Activated T-cell treated with anti-CD3 and anti-CD28 coated beads for 24 hours (primary cell): ENCODE measurements around the gene RORB.

Experiments used
- DNase-seq: peaks from one replicate; pipeline ENCODE4 v3.0.0-alpha.2; 2020; ENCODE audit warnings: low read depth

RORB gene

DNA sequence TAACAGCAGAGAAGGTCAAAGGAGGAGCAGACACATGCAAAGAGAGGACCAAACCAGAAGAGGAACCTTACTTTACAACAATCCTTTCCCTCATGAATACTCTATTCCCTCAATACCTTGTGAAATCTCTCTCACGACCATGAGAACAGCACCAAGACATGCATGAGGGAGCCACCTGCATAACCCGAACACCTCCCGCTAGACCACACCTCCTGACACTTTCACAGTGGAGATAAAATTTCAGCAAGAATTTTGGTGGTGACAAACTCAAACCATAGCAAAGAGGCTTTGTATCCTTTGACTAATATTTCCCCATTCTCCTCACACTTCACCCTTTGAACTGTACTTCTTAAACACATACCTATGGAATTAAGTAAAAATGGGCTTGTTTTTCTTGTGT lies 101.7 kb downstream of the RORB start:
- no peak for DNase-seq

DNA sequence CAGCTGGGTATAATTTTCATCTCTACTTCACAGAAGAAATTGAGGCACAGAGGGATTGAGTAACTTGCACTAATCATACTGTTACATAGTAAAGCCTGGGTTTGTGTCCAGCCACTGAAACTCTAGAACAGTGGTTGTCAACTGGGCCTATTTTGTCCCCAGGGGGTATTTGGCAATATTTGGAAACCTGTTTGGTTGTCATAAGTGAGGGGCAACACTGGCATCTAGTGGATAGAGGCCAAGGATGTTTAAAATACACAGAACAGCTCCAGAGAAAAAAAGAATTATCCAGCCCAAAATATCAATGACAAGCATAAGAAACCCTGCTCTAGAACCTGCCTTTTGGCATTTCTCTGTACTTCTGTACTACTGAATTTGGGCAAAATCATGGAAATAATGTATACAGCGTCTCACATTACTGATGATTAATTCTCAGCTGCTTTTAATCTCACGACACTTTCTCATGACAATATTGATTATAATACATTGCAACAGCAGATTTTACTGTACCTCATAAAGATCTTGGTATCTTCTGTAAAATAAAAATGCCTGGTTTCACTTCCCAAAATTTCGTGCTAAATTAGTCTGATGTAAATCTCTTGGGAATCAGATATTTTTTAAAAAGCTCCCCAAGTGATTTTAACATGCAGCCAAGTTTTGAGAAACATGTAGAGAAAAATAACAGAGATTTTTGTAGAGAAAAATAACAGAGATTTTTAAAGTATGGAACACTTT lies 112.7 kb downstream of the RORB start:
- no peak for DNase-seq

DNA sequence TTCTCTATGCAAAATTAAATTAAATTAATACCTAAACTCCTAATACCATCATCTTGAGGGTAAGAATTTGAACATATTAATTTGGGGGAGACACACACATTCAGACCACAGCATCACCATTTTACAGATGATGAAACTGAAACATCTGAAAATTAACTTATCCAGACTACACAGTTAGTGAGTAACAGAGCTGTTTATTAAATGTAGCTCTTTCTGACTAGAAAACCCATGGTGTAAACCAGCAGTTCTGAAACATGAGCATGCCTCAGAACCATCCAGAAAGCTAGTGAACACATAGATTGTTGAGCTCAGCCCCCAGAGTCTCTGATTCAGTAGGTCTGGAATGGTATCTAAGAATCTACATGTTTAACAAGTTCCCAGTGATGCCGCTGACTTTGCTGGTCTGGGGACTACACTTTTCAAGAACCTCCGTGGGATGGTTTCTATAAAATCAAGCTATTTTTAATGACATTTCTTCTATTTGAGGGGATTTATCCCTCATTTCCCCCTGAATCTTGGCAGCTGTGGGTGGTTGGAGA lies 113.5 kb downstream of the RORB start:
- no peak for DNase-seq

DNA sequence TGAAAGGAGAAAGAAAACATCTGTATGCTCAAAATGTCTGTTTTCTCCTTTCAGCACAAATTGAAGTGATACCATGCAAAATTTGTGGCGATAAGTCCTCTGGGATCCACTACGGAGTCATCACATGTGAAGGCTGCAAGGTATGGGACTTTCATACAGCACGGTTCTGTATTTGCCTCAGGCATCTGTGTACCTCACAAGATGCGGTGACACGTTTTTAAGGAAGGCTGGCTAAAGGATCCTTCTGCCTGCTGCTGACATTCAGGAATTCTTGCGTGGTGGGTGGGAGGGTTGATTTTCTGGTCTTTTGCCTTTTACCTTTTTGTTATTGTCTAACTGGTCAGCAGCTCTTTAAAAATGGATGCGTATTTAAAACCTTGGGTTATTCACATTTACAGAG lies 133.1 kb downstream of the RORB start:
- no peak for DNase-seq

DNA sequence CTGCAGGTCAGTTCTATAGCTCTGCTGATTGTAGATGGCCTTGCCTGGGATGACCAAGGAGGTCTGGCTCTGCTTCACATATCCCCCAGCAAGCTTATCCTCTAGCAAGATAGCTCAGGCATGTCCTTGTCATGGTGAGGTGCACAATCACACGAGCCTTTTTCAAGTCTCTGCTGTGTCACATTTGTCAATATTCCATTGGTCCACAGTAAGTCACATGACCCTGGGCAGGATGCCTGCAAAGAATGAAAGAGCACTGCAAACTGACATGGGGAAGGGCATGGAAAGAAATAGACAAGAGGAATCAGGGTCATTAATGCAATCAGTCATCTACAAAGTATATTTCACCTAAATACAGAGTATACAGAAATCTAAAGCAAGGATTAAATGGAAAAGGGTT lies 142.0 kb downstream of the RORB start:
- DNase-seq, result no peak

DNA sequence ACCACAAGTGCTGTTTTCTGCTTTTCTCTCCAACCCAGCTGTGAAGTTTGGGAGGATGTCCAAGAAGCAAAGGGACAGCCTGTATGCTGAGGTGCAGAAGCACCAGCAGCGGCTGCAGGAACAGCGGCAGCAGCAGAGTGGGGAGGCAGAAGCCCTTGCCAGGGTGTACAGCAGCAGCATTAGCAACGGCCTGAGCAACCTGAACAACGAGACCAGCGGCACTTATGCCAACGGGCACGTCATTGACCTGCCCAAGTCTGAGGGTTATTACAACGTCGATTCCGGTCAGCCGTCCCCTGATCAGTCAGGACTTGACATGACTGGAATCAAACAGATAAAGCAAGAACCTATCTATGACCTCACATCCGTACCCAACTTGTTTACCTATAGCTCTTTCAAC lies 145.2 kb downstream of the RORB start:
- DNase-seq, result no peak

DNA sequence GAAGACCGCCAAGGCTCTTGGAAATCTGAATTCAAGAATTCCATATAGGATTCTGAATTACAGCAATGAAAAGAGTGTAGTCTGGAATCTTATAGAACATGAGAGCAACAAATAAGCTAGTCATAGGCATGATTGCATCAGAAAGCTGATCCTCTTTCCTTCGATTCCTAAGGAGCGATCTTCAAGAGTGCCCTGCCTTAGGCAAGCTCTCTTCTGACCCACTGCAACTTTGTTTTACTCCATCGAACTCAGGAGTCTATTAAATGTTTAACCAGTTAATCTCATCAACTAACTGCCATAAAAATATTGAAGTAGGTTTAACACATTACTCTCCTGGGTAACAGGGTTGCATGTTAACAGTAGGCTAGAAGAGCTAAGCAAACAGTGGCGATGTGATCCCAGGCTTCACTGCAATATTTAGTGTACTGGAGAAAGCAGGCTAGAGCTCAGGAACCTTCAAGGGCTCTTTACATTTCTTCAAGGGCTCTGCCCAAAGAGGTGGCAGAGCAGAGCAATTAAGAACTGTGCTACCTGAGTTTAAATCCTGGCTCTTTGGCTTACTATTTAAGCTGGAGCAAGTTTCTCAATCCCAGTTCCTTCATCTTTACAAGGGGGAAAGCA lies 146.3 kb downstream of the RORB start:
- DNase-seq, result no peak

DNA sequence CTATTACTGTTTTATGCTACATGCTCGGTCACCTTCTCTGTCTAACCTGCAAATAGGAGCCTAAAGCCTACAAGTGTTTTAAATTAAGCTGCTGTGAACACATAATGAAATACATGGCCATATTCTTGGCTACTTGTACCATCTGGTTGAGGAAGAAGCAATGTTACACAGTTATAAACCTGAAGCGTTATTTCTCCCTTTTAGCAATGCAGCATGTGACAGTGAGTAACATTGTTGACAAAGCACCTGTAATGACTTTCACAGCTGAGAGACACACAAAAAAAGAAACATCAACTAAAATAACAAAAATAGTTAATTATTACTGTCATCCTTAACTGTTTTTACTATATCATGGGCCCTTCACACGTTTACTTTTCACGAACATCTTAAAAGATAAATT lies 146.9 kb downstream of the RORB start:
- DNase-seq, result no peak

DNA sequence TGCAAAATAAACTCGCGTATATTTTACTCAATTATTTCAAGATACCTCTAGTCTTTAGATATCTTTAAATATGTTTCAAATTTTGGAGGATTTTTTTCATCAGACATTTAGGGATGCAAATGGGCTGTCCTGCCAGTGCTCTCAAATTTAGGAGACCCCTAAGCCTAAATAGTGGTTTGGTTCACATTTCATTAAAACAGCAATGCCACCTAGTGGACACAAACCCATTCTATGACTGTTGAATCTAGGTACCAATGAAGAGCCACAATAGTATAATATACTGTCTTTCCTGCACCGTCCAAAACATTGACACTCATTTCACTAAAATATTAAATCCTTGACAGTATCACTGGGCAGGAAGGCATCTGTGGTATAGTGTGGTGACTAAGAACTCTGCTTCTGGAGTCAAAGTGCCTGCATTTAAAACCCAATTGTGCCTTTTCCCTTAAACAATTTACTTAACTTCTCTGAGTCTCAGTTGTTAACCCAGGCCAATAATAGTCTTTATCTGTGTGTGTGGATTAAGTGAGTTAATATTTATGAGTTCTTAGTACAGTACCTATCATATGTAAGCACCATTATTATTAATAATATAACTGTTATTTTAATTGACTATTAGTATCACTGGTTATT lies 148.0 kb downstream of the RORB start:
- DNase-seq, result no peak

DNA sequence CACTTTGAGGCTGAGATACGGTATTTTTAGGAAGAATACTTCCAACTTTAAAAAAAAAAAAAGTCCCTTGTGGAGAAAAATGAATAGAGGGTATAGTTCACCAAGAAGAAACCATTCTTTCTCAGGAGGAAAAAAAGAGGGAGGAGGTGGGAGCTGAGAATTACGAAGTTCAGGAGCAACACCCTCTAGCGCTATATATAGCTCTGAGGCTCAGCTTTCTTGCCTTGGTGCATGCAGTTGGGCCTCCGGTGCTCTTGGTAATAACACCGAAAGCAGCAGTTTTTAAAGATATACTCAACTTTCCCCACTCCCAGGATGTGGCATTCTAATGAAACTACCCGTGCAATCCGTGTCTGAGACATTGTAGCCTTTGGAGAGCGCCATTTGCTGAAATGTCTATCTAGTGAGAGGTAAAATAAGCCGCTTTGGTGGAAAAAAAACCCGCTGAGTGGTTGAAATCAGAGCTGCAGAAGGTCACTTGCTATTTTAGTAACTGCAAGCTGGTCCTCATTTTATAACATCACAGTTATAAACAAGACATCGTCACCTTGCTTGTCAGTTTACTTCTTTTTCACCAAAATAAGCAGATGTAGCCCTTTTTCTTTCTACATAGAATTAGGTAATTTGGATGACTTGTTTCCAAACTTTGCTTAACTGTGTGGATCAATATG lies 156.4 kb downstream of the RORB start:
- DNase-seq, result no peak

DNA sequence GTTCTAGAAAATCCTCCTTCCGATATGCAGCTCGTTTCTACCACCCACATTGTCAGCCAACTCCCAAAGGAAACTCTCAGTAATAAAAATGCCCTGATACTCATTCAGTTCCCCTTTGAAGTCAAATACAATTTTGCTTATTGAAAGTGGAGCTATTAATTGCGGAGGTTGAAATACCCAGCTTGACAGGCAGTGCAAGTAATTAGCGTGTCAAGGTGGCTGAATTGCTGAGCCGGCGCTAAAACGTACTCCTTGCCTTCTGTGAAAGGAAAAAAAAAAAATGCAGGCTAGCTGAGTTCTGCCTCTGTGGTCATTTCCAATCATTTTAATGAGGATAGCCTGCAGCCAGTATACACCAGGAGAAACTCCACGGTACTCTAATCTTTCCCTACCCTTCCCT lies 165.5 kb downstream of the RORB start:
- DNase-seq, result no peak

DNA sequence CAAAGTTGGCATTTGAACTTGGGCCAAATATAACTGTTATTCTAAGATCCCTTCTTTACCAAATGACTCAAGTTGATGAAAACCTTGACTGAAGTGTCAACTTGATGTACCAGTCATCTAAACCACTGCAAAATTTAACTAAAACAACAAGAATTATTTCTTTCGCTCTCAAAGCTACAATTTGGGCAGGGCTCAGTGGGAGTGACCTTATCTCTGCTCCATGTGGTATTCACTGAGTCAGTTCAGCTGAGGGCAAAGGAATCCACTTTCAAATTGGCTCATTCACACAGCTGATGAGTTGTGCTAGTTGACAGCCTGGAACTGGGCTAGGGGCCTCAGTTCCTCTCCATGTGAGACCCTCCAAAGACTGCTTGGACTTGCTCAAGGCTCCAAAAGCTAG lies 166.3 kb downstream of the RORB start:
- no peak for DNase-seq

DNA sequence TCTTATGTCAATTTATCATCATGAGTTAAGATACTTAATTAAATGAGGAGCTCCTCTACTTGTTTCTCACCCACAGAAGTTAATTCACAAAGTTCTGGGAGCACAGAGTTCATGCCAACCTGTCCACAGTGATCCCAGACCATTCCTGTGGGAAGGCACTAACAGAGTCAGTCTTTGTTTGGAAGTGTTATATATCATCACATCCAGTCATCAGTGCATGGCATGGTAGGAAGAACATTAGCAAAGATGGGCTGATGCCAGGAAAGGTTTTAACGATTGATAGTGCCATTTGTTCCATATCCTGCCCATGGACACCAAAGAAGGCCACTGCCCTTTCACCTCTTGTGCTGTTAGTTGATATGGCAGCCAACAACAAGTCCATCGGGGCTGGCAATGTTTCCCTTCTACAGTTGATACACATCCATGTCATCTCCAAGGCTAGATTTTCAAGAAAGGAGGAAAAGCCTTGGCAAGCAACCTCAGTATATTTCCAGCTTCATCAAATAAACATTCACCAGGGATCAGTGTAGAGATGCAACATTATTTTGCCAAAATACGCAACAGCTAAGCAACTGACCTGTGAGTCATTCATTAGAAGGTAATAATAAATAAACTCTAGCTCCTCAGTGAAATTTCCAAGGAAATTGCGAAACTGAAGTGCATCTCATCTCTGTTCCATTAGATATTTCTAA lies 169.6 kb downstream of the RORB start:
- DNase-seq, result no peak

DNA sequence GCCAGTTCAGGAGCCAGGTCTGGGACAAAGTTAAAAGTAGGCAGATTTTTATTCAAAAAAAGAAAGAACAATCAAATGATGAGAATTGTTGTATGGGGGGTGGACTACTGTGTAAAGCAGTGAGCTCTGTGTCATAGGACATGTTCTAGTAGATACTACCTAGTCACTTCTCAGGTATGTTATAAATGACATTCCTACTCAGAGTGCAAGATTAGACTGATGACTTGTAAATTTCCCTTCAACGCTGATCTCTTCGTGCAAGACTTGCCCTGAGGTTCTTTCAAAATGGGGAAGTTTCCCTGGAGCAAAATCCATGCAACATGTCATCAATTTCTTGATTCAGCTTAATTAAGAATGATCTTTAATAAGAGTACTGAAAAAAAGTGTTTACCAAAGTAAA lies 175.1 kb downstream of the RORB start:
- DNase-seq, result no peak

DNA sequence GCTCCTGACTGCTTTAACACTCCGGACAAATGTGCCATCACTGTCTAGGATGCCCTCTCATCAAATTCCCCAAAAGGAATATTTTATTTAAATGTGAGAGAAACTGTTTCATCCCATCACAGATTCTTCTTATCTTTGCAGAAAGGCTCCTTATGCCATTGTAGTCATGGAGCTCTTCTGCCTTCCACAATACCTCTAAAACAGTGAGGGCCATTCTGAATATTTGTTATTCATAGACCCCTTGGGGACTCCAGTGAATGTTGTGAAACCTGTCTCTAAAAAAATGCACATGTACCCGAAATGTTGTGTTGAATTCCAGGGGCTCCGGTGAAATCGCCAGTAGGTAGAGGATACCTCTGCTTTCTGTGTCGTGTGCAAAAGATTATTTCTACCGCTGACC lies 176.9 kb downstream of the RORB start:
- DNase-seq, result no peak

DNA sequence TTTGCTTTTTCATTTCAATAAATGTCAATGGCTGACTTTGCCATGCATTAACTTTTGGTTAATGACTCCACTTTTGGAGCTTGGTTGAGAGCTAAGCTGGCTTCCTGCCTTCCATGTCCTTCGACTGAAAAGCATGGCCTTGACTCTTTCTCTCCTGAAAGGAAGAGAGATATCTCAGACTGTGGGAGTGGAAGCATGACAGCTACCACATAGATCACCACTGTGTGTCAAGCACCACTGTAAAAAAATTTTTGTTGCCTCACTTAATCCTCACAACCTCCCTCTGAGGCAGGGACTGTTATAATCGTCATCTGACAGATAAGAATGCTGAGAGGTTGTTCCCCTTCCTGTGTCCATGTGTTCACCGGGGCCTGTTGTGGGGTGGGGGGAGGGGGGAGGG lies 184.8 kb downstream of the RORB start:
- DNase-seq, result no peak

DNA sequence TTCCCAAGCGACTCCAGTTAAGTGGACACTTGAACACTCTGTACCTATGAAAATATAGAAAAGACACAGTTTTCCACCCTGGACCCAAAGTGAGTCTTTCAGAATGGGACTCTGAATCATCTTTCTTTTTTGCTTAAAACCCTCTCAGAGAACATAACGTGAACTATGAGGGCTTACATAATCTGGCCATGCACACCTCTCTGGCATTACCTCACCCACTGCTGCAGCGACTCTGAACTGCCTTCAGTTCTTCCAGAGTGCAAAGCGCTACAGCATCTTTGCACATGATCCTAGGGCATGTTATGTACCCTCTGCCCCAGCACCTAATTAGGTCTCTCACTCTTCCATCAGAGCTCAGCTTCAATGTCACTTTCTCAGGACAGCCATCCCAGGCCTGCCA lies 186.2 kb downstream of the RORB start:
- no peak for DNase-seq

DNA sequence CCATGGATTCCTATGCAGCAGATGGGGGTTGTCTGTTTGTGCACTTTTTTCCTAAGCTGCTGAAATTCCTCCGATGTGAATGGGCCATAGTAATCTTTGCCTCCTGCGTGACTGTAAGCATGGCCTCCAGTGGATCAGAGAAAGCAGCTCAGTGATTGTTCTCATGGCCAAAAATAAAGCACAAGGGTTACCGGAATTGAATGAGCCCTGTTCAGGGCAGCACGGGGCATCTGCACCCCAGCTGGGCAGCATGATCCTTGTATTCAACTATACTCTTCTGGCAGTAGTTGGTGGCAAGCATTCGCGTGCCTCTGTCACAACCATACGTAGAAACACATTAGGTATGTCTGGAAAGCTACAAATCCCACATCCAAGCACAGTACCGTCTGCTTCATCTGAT lies 193.9 kb downstream of the RORB start:
- no peak for DNase-seq

DNA sequence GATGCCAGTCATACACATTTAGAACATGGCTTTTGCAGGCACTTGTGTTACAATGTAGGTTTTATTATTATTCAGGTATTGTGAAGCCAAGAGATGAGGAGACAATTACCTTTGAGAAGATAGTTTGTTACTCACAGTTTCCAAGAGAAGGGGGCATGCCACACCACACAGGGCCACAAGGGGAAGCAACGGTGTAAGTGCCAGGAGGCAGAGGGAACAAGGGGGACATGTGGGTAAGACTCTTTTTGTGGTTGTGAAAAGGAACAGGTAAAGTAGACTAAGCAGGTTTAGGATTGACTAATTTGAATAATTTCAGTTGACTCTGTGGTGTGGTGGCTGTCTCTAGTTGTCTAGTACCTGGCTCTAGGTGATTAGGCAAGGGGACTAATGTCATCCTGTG lies 199.4 kb downstream of the RORB start:
- DNase-seq, result no peak

DNA sequence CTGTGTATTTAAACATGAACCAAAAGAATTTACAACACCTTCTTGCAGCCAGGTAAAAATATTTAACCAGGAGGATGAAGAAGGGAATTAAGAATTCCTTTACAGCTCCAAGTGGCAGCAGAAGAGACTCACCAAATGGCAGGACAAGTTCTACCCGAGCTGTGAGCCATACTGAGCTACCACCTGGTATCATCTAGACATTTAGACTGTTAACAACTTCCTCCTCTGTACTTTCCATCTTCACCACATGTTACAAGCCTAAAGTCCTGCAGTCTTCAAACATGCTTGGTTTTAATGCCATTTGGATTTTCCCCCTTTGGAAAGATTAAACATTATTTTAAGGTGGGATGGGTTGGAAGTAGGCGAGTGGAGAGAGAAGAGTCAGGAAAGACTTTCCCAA lies 200.4 kb downstream of the RORB start:
- no peak for DNase-seq

DNA sequence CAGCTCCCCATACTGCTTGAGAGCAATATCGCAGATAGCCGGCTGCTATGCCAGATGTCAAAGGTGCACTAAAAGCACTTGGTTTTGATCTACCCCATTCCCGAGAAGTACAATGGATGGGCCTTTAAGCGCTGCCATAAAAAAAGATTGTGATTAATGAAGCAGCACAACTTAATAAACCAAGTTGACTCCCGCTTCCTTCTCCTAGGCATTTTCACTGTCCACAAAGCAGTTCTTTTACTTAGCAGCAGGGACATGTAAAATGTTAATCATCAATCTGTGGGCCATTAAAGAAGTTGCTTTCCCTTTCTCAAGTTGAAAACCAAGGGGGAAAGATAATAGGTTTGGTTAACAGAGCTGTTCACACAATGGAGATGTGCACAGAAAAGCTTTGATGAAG lies 214.2 kb downstream of the RORB start:
- DNase-seq, result no peak

DNA sequence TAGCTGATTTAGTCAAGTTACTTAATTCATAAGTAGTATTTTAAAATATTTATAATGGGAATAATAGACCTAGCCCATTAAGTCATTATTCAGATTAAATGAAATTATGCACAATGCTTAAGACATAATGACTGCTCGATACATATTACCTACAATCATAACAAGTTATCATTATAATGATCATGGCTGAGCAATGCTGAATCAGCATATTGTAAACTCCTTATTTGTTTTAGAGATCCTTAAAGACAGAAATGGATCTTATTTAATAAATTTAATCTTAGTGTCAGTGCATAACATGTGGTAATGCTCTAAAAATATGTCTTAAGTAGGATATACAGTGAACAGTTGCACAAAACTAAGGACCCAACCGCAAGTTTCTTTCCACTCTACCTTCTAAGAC lies 221.6 kb downstream of the RORB start:
- no peak for DNase-seq
